ENCODE data around the gene MEIS2.

GRCh38 chr15:37009288-37009687 is 91.1 kb downstream of the MEIS2 start:
- TF ChIP-seq BHLHE40 (IDR thresholded peaks at IDR 0.05; ENCODE audit: borderline replicate concordance): no peak
- no peak for TF ChIP-seq L3MBTL2 (conservative IDR thresholded peaks at IDR 0.05)
- TF ChIP-seq FOXA1 (IDR thresholded peaks at IDR 0.05): no peak
- no peak for TF ChIP-seq NFRKB (IDR thresholded peaks at IDR 0.05)

Measured in HEK293T (cell line).